ENCODE data around the gene PRR29.

GRCh38 chr17:64015447-64015846 is 17.3 kb downstream of the PRR29 start:
- TF ChIP-seq CTCF (IDR thresholded peaks at IDR 0.05), result no peak
- TF ChIP-seq EZH2 (IDR thresholded peaks at IDR 0.05; ENCODE audit: borderline replicate concordance, insufficient read depth, low read depth, low read length, poor library complexity, severe bottlenecking), result no peak
